Measurements from ENCODE around the gene TBX10.

TBX10 gene

GRCh38 chr11:67652965-67653845, 13.6 kb upstream of the TBX10 start:
- H3K4me1 ChIP-seq (ENCODE audit: control insufficient read depth in 1 of 2, insufficient read depth in 1 of 2, low read depth in 1 of 2, low read length in 1 of 2): no peaks in the 10 kb centered on the region
- H3K27ac ChIP-seq: no peak overlapping the region
- H3K4me3 ChIP-seq (ENCODE audit: low read depth in 1 of 2, low read length in 1 of 2): no peak overlapping the region
- TF ChIP-seq, protein P1, sequence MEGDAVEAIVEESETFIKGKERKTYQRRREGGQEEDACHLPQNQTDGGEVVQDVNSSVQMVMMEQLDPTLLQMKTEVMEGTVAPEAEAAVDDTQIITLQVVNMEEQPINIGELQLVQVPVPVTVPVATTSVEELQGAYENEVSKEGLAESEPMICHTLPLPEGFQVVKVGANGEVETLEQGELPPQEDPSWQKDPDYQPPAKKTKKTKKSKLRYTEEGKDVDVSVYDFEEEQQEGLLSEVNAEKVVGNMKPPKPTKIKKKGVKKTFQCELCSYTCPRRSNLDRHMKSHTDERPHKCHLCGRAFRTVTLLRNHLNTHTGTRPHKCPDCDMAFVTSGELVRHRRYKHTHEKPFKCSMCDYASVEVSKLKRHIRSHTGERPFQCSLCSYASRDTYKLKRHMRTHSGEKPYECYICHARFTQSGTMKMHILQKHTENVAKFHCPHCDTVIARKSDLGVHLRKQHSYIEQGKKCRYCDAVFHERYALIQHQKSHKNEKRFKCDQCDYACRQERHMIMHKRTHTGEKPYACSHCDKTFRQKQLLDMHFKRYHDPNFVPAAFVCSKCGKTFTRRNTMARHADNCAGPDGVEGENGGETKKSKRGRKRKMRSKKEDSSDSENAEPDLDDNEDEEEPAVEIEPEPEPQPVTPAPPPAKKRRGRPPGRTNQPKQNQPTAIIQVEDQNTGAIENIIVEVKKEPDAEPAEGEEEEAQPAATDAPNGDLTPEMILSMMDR (IDR thresholded peaks at IDR 0.05): no peak
- H3K36me3 ChIP-seq: no peaks in the 10 kb centered on the region
- no peaks in the 10 kb centered on the region for H3K9me3 ChIP-seq
- peaks cover 42% of the 10 kb centered on the region for H3K27me3 ChIP-seq

- Histone ChIP-seq H3K27me3 (peaks cover 52% of the 10 kb centered on the region), H3K36me3 (no peaks in the 10 kb centered on the region), H3K27ac (no peak overlapping the region), H3K9me3 (no peaks in the 10 kb centered on the region), H3K4me3 (ENCODE audit: low read depth in 1 of 2, low read length in 1 of 2) (no peak overlapping the region), H3K4me1 (ENCODE audit: control insufficient read depth in 1 of 2, insufficient read depth in 1 of 2, low read depth in 1 of 2, low read length in 1 of 2) (no peaks in the 10 kb centered on the region)
- TF ChIP-seq, protein P1 (IDR thresholded peaks at IDR 0.05): no peak
These were observed 12.6 kb upstream of the TBX10 start for GRCh38 chr11:67651976-67652781.

- TF ChIP-seq, protein P1 (IDR thresholded peaks at IDR 0.05): no peak
- Histone ChIP-seq H3K4me3 (ENCODE audit: low read depth in 1 of 2, low read length in 1 of 2) (peak overlapping the region in 1 of 2 experiments; percentile 35), H3K4me1 (ENCODE audit: control insufficient read depth in 1 of 2, insufficient read depth in 1 of 2, low read depth in 1 of 2, low read length in 1 of 2) (peaks cover 4 to 6% of the 10 kb centered on the region in 2 experiments)
These were observed 10.3 kb upstream of the TBX10 start for GRCh38 chr11:67649634-67650510.

DNA sequence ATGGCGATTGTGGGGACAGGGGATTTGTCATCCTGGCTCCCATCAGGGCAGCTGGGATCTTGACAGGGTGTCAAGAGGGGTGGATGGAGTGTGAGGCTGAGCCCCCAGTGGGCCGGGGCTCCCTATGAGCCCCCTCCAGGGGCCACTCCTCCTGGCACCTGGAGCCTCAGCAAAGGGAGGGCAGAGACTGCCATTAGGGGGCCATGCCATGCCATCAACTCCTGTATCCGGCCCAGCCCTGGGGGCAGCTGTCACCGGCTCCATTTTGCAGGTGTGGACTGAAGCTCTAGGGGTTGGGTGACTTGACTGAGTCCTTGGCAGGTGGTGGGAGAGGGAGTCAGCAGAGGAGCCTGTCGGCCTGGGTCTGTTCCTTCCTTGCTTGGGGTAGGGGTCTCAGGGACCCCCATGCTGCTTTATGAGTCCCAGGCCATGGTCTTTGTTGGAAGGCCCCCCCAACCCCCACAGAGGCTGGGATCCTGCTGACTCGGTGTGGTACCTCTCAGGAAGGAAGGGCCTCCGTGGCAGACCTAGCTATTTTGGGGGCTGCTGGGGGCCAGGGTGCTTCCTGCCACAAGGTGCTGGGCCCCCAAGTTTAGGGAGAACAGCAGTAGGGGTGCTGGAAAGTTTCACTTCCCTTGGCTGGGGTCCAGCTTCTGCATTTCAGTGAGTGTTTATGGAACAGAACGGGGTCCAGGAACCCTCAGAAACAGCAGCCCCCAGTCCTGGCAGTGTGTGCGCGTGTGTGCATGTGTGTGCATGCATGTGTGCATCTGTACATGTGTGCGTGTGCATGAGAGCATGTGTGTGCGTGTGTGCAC, 9.4 kb upstream of the TBX10 start:
- no peaks in the 10 kb centered on the region for H3K9me3 ChIP-seq
- TF ChIP-seq, protein P1 (IDR thresholded peaks at IDR 0.05): no peak
- no peaks in the 10 kb centered on the region for H3K36me3 ChIP-seq
- no peak overlapping the region for H3K27ac ChIP-seq
- peaks cover 4 to 6% of the 10 kb centered on the region in 2 experiments for H3K4me1 ChIP-seq (ENCODE audit: control insufficient read depth in 1 of 2, insufficient read depth in 1 of 2, low read depth in 1 of 2, low read length in 1 of 2)
- H3K27me3 ChIP-seq: peaks cover 61% of the 10 kb centered on the region
- H3K4me3 ChIP-seq (ENCODE audit: low read depth in 1 of 2, low read length in 1 of 2): no peak overlapping the region

More at GRCh38 chr11:67649634-67650510, 10.3 kb upstream of the TBX10 start:
- no peaks in the 10 kb centered on the region for H3K9me3 ChIP-seq
- peaks cover 61% of the 10 kb centered on the region for H3K27me3 ChIP-seq
- no peak overlapping the region for H3K27ac ChIP-seq
- no peaks in the 10 kb centered on the region for H3K36me3 ChIP-seq

Data from neutrophil (primary cell).